Heart left ventricle (tissue), 16 donors: ENCODE data around the gene HDAC10. TPM values are rescaled to one million over a fixed set of nuclear protein-coding genes. Genes with fewer than 3 reads are reported as not detected.

Experiments
- ATAC-seq, 4 donors: fragments of 200-7000 bp; cut with Tn5 transposase; one replicate each; pipeline ENCODE4 v1.9.1; 2020 to 2022; ENCODE audit warnings: moderate library complexity in 4 of 4, mild to moderate bottlenecking in 3 of 4, moderate number of reproducible peaks in 1 of 4
- DNase-seq, 5 donors: peaks; one replicate each; pipeline ENCODE4 v3.0.0-alpha.2; 2020
- H3K27ac ChIP-seq, 12 donors: fragments of 200-600 bp; sonication (generic) in 4 of 12; one replicate each; pipeline versions ENCODE4 v1.5.0 to v1.8.0; 2016 to 2022; ENCODE audit warnings: mild to moderate bottlenecking in 2 of 12
- H3K27me3 ChIP-seq, 9 donors: fragments of 200-600 bp; sonication (generic) in 2 of 9; one replicate each; pipeline versions ENCODE4 v1.5.1 to v1.8.0; 2016 to 2022; ENCODE audit warnings: mild to moderate bottlenecking in 3 of 9
- H3K36me3 ChIP-seq, 9 donors: fragments of 200-600 bp; sonication (generic) in 2 of 9; one replicate each; pipeline versions ENCODE4 v1.5.0 to v1.8.0; 2018 to 2022; ENCODE audit warnings: mild to moderate bottlenecking in 2 of 9
- H3K4me1 ChIP-seq, 12 donors: fragments of 200-600 bp; sonication (generic) in 4 of 12; one replicate each; pipeline versions ENCODE4 v1.5.0 to v1.8.0; 2016 to 2022; ENCODE audit warnings: mild to moderate bottlenecking in 3 of 12
- H3K4me3 ChIP-seq, 12 donors: fragments of 200-600 bp; sonication (generic) in 4 of 12; one replicate each; pipeline versions ENCODE4 v1.5.0 to v1.8.0; 2017 to 2022; ENCODE audit warnings: mild to moderate bottlenecking in 9 of 12, moderate library complexity in 4 of 12
- H3K9me3 ChIP-seq, 12 donors: fragments of 200-600 bp; sonication (generic) in 4 of 12; one replicate each; pipeline versions ENCODE4 v1.5.0 to v1.8.0; 2016 to 2022; ENCODE audit warnings: mild to moderate bottlenecking in 1 of 12
- POLR2A ChIP-seq, 2 donors: fragments of 450-650 bp; IDR thresholded peaks; one replicate each; pipeline ENCODE4 v1.6.1; 2017; ENCODE audit warnings: antibody characterized with exemption in 2 of 2, mild to moderate bottlenecking in 2 of 2, moderate library complexity in 2 of 2
- WGBS, 4 donors: extraction: QIAGEN DNeasy Blood & Tissue Kit in 2 of 4; methylation state at CpG; one replicate each; pipeline versions ENCODE4 v1.1.5 to v1.1.7; 2013 to 2018; 5-methylcytosine and 5-hydroxymethylcytosine counted together
- intact Hi-C, 10 donors: fragments of 100-400 bp; cut with DNase I; formaldehyde crosslinking; loops; one replicate each; pipeline versions ENCODE4 v1.11.1 to v1.14.2; 2022
- polyA plus RNA-seq, 2 donors: library from polyadenylated mRNA; stranded (reverse); fragments of 200-250 nt; gene quantifications; one replicate each; pipeline ENCODE4 v1.2.3, GENCODE V29; 2013
- total RNA-seq, 9 donors: library from RNA; depleted of rRNA in 2 of 9; stranded (reverse); fragments of >200 nt in 2 of 9; fragmentation: NEBNext Ultra II Directional in 3 of 9; extraction: Animal tissue kit (Norgen Biotek cat#: 25700) in 3 of 9; gene quantifications; one replicate each; pipeline versions ENCODE4 v1.1.0 to v1.2.4, GENCODE V29; 2016 to 2023
- TF ChIP-seq, protein P1 (sequence below), 12 donors: fragments of 200-600 bp; sonication (generic) in 4 of 12; IDR thresholded peaks; one replicate each; pipeline versions ENCODE4 v1.5.0 to v1.8.0; 2018 to 2022; ENCODE audit warnings: antibody characterized with exemption in 12 of 12, mild to moderate bottlenecking in 5 of 12
- donor health status: ischemic (EF 13 %, LVEDD 7.1; RV severe dilation, severe dysfunction).
- donor health status: healthy with polysubstance abuse.
- donor health status: DM: no; HTN: yes; CAD: no.
- donor health status: DM: no; HTN: no; CAD: no.
- donor health status: ischemic (EF 25% LVEDD 6.9; RV normal size, moderate dysfunction).
- donor health status: ischemic (EF 25% LVEDD 5.7; RV mildly dilated, moderate dysfunction).
- donor health status: healthy.
- donor health status: DM: yes; HTN: yes; CAD: no.
- donor health status: ischemic (EF 35%, LVEDD 5.7; RV mildly dilated, moderate dysfunction).
- donor health status: nonischemic (EF 11% LVEDD 7.7; RV severe dilation, severe dysfunction).
- donor health status: DM: yes; HTN: yes; CAD: no.
- donor health status: PGD.
- donor health status: ischemic (EF 29% LVEDD 5.4; RV normal size, mild dysfunction).
- donor health status: nonischemic (EF 23%, LVEDD 6.1; RV moderate dilation, normal function).

The HDAC10 gene
- total and polyA plus RNA-seq, 11 donors, result 6.2 to 22.4 (median 10.8) TPM

DNA sequence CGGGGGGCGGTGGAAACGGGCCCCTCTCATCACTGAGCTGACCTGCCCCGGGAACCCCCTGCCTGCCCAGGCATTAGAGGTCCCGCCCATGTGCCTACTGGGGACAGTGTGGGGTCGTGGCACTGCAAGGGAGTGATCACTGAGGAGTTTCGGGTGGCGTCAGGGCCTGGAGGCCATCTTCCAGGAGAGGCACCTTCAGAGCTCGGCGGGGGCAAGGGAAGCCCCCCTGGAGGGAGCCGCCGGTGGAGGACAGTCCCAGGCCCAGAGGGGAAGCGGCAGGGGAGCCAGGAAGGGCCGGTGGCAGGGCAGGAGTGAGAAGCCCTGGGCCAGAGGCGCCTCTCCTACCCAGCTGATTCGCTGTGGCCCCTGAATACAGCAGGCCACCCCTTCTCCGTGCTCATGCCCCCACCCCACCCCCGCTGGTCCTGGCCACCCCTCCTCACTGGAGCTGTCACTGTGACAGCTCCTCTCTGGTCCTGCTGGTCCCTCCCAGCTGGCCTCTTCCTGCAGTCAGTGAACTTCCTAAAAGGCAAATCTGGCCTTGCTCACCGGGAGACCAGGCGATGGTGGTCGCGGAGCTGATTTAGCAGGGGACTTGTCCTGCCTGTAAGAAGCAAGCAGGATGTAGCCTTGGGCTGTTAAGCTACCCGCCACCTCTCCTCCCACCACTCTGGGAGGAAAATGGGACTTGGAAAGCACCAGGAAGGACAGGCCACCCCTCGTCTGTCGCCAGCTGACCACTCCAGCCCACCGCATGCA, 21.2 kb upstream of the HDAC10 start:
- peaks cover 0 to 24% (median 21%) of the 10 kb centered on the region in 9 donors for H3K36me3 ChIP-seq
- H3K27ac ChIP-seq, result peak overlapping the region in 7 of 12 donors; percentile 4 to 85 (median 37)
- H3K4me1 ChIP-seq, result peaks cover 5 to 61% (median 41%) of the 10 kb centered on the region in 12 donors
- TF ChIP-seq, protein P1, sequence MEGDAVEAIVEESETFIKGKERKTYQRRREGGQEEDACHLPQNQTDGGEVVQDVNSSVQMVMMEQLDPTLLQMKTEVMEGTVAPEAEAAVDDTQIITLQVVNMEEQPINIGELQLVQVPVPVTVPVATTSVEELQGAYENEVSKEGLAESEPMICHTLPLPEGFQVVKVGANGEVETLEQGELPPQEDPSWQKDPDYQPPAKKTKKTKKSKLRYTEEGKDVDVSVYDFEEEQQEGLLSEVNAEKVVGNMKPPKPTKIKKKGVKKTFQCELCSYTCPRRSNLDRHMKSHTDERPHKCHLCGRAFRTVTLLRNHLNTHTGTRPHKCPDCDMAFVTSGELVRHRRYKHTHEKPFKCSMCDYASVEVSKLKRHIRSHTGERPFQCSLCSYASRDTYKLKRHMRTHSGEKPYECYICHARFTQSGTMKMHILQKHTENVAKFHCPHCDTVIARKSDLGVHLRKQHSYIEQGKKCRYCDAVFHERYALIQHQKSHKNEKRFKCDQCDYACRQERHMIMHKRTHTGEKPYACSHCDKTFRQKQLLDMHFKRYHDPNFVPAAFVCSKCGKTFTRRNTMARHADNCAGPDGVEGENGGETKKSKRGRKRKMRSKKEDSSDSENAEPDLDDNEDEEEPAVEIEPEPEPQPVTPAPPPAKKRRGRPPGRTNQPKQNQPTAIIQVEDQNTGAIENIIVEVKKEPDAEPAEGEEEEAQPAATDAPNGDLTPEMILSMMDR (IDR thresholded peaks at IDR 0.05), result peak in 3 of 12 donors; percentile 2 to 8 (median 5)
- TF ChIP-seq POLR2A (IDR thresholded peaks at IDR 0.05), result no peak
- WGBS, 4 donors, result 28 to 37% (median 36%) methylated on average over 15 to 26 of the region's 26 CpGs
- intact Hi-C loops, result loop anchor here in 5 of 10 donors (5.0 kb wide), 3 partner anchors 35 to 70 kb away; partner anchors contain the start of genes PPP6R2 (in 5 of the 5), PLXNB2 (in 2 of the 5) and DENND6B (in 1 of the 5)
- ATAC-seq (no peak), DNase-seq (no peak)
- peak overlapping the region in 11 of 12 donors; percentile 22 to 76 (median 63) for H3K4me3 ChIP-seq
- no peaks in the 10 kb centered on the region for H3K9me3 ChIP-seq
- peaks cover 0 to 18% (median 0%) of the 10 kb centered on the region in 9 donors for H3K27me3 ChIP-seq

DNA sequence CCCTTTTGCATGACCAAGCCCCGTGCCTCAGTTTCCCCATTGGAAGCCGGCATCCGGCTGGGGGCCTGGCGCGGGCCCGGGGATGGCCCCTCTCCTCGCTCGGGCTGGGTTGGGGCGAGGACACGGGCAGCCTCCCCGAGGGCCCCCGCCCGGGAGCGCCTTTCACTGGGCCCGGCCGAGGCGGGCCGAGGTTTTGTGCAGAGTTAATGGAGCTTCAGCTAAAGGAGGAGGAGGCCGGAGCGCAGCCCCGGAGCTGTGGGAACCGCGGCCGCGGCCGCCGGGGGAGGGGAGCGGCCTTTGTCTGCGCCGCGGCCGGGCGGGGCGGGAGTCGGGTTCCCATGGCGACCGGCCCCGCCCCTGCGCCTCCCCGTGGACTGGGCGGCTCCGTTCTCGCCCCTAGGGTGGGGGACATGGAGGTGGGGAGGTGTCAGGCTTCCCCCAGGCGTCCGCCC, 20.5 kb upstream of the HDAC10 start:
- H3K27ac ChIP-seq, result peak overlapping the region in 11 of 12 donors; percentile 31 to 88 (median 78)
- H3K4me3 ChIP-seq, result peak overlapping the region; percentile 22 to 76 (median 62)
- no peak for TF ChIP-seq POLR2A (IDR thresholded peaks at IDR 0.05)
- TF ChIP-seq, protein P1 (IDR thresholded peaks at IDR 0.05), result peak in 9 of 12 donors; percentile 4 to 41 (median 18)
- intact Hi-C loops, result loop anchor here in 5 of 10 donors (5.0 kb wide), 3 partner anchors 36 to 71 kb away; partner anchors contain the start of genes PPP6R2 (in 5 of the 5), PLXNB2 (in 2 of the 5) and DENND6B (in 1 of the 5)
- peak; percentile 27 to 49 (median 35) for ATAC-seq
- peak; percentile 69 to 87 (median 77) for DNase-seq
- peaks cover 5 to 66% (median 45%) of the 10 kb centered on the region in 12 donors for H3K4me1 ChIP-seq
- peaks cover 0 to 17% (median 14%) of the 10 kb centered on the region in 9 donors for H3K36me3 ChIP-seq
- peaks cover 0 to 18% (median 0%) of the 10 kb centered on the region in 9 donors for H3K27me3 ChIP-seq
- WGBS, 4 donors, result 0 to 1% (median 0%) methylated on average over 9 to 45 of the region's 45 CpGs
- H3K9me3 ChIP-seq, result no peaks in the 10 kb centered on the region

DNA sequence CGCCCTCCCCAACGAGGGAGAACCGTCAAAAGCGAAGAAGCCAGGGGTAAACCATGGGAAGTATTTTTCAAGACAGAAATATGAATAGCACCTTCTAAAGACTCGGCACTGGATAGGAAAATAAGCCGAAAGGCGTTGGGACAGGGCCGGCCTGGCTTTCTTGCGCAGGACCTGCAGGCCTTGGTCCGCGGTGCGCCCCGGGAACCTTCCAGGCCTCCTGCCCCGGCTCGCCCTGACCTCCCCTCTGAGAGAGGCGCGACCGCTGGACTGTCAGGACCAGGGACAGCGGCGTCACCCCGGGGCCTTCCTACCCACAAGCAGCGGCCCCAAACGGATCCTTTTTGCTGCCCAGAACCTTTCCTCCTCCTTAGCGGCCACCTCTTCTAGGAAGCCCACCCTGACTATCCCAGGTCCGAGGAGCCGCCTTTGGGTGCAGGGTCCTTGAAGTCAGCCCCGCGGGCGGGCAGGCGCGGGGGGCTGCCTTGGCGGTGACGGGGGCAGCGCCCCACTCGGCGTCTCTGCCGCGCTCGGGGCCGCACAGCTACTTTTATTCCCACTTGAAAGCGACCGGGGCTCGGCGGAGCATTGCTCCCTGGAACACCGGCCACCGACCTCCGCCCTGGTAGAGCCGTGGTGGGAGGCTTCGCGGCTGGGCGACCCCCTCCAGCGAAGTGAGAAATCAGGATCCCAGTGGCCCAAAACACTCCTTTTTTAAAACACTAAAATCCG, 19.8 kb upstream of the HDAC10 start:
- Histone ChIP-seq H3K27me3 (peaks cover 0 to 18% (median 0%) of the 10 kb centered on the region in 9 donors), H3K27ac (peak overlapping the region in 11 of 12 donors; percentile 6 to 88 (median 78)), H3K4me1 (peaks cover 5 to 66% (median 45%) of the 10 kb centered on the region in 12 donors), H3K36me3 (peaks cover 0 to 10% (median 10%) of the 10 kb centered on the region in 9 donors), H3K4me3 (peak overlapping the region; percentile 22 to 76 (median 62)), H3K9me3 (no peaks in the 10 kb centered on the region)
- TF ChIP-seq, protein P1 (IDR thresholded peaks at IDR 0.05), result no peak
- TF ChIP-seq POLR2A (IDR thresholded peaks at IDR 0.05), result no peak
- ATAC-seq (peak in 3 of 4 donors; percentile 49 to 61 (median 60)), DNase-seq (peak; percentile 73 to 86 (median 77))
- intact Hi-C loops, result loop anchor here in 5 of 10 donors (5.0 kb wide), 3 partner anchors 36 to 71 kb away; partner anchors contain the start of genes PPP6R2 (in 5 of the 5), PLXNB2 (in 2 of the 5) and DENND6B (in 1 of the 5)
- 1 to 3% (median 2%) methylated on average over 51 to 53 of the region's 53 CpGs for WGBS, 4 donors
